Measurements from ENCODE around the gene SLC46A1.
A peak's percentile ranks its signal among the peaks of the same experiment; 100 is the strongest.

- TF ChIP-seq CTCF (conservative IDR thresholded peaks at IDR 0.05 in 1 of 2, IDR thresholded peaks at IDR 0.05 in 1 of 2; ENCODE audit: extremely low read depth in 1 of 2, insufficient read depth in 1 of 2, low read depth in 1 of 2, low read length in 2 of 2) = peak in 1 of 2 donors; percentile 17
- TF ChIP-seq EZH2 (IDR thresholded peaks at IDR 0.05; ENCODE audit: borderline replicate concordance, low read length) = no peak
Observed at GRCh38 chr17:28369684-28370034, 36.4 kb downstream of the SLC46A1 start.
